SK-N-SH (cell line): ENCODE data around the gene SVIL.

ENCODE experiments used
- EP300 ChIP-seq, 2 experiments: IDR thresholded peaks; 2 replicates each; pipeline versions ENCODE4 v1.4.0 to v1.6.1; 2012; ENCODE audit warnings: borderline replicate concordance in 1 of 2, low read depth in 1 of 2, low read length in 1 of 2
- EZH2phosphoT487 ChIP-seq: fragments of 200-600 bp; sonication (generic); IDR thresholded peaks from 2 replicates; pipeline ENCODE4 v1.6.1; 2017; ENCODE audit warnings: low read depth, mixed run types, mild to moderate bottlenecking, antibody characterized with exemption, moderate library complexity, borderline replicate concordance
- FOSL2 ChIP-seq: IDR thresholded peaks from 2 replicates; pipeline ENCODE4 v1.4.0; 2012; ENCODE audit warnings: low read depth, mild to moderate bottlenecking, moderate library complexity, borderline replicate concordance
- MXI1 ChIP-seq: IDR thresholded peaks from 2 replicates; pipeline ENCODE4 v1.6.1; 2012; ENCODE audit warnings: mild to moderate bottlenecking, low read depth, low read length, improper control_type of control experiment
- POLR2AphosphoS5 ChIP-seq: IDR thresholded peaks from 2 replicates; pipeline ENCODE4 v1.6.1; 2012; ENCODE audit warnings: low read depth, low read length
- RCOR1 ChIP-seq: fragments of 150-350 bp; IDR thresholded peaks from 2 replicates; pipeline ENCODE4 v1.6.1; 2017; ENCODE audit warnings: antibody characterized with exemption, low read length
- RFX5 ChIP-seq: IDR thresholded peaks from 2 replicates; pipeline ENCODE4 v1.6.1; 2012; ENCODE audit warnings: mild to moderate bottlenecking, improper control_type of control experiment, low read length
- SIN3A ChIP-seq: IDR thresholded peaks from 2 replicates; pipeline ENCODE4 v1.6.1; 2012; ENCODE audit warnings: low read depth, mild to moderate bottlenecking, low read length, moderate library complexity, borderline replicate concordance
- YY1 ChIP-seq: IDR thresholded peaks from 2 replicates; pipeline ENCODE4 v1.4.0; 2012; ENCODE audit warnings: low read depth, mild to moderate bottlenecking
- TF ChIP-seq, protein P1 (sequence below): fragments of 200-600 bp; sonication (generic); IDR thresholded peaks from 2 replicates; pipeline ENCODE4 v1.6.1; 2017; ENCODE audit warnings: antibody characterized with exemption, mild to moderate bottlenecking, moderate library complexity
- TF ChIP-seq, protein P2 (sequence below): IDR thresholded peaks from 2 replicates; pipeline ENCODE4 v1.4.0; 2012; ENCODE audit warnings: low read depth, borderline replicate concordance
- TF ChIP-seq, protein P3 (sequence below): IDR thresholded peaks from 2 replicates; pipeline ENCODE4 v1.6.1; 2012; ENCODE audit warnings: mild to moderate bottlenecking, low read depth, low read length, moderate library complexity
- TF ChIP-seq, protein P4 (sequence below): fragments of 150-350 bp; IDR thresholded peaks from 2 replicates; pipeline ENCODE4 v1.6.1; 2017; ENCODE audit warnings: antibody characterized with exemption, low read length, low read depth, borderline replicate concordance
- TF ChIP-seq, protein P5 (sequence below): IDR thresholded peaks from 2 replicates; pipeline ENCODE4 v1.4.0; 2012; ENCODE audit warnings: low read depth, borderline replicate concordance

DNA sequence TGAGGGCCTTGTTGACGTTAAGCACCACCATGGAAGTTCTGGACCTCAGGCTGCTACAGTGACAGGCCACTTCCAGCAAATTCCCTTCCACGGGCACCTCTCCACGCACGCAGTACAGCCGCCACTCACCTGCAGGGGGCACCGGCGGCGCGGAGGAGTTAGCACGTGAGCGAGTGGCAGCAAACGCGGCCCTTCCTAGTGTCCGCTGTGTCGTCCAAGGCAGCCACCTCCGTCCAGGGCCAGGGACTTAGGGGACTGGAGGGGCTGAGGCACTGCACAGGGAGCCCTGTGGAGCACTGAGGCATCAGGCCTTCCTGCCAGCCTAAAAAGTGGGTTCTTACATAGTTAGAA, 164.4 kb downstream of the SVIL start:
- TF ChIP-seq, protein P1, sequence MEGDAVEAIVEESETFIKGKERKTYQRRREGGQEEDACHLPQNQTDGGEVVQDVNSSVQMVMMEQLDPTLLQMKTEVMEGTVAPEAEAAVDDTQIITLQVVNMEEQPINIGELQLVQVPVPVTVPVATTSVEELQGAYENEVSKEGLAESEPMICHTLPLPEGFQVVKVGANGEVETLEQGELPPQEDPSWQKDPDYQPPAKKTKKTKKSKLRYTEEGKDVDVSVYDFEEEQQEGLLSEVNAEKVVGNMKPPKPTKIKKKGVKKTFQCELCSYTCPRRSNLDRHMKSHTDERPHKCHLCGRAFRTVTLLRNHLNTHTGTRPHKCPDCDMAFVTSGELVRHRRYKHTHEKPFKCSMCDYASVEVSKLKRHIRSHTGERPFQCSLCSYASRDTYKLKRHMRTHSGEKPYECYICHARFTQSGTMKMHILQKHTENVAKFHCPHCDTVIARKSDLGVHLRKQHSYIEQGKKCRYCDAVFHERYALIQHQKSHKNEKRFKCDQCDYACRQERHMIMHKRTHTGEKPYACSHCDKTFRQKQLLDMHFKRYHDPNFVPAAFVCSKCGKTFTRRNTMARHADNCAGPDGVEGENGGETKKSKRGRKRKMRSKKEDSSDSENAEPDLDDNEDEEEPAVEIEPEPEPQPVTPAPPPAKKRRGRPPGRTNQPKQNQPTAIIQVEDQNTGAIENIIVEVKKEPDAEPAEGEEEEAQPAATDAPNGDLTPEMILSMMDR: peak; percentile 51
- no peak for TF ChIP-seq EP300 (IDR thresholded peaks at IDR 0.05; ENCODE audit: borderline replicate concordance in 1 of 2, low read depth in 1 of 2, low read length in 1 of 2)
- TF ChIP-seq FOSL2: no peak
- TF ChIP-seq EZH2phosphoT487: no peak
- no peak for TF ChIP-seq MXI1
- no peak for TF ChIP-seq POLR2AphosphoS5
- TF ChIP-seq RFX5: no peak
- TF ChIP-seq YY1: no peak
- TF ChIP-seq, protein P2, sequence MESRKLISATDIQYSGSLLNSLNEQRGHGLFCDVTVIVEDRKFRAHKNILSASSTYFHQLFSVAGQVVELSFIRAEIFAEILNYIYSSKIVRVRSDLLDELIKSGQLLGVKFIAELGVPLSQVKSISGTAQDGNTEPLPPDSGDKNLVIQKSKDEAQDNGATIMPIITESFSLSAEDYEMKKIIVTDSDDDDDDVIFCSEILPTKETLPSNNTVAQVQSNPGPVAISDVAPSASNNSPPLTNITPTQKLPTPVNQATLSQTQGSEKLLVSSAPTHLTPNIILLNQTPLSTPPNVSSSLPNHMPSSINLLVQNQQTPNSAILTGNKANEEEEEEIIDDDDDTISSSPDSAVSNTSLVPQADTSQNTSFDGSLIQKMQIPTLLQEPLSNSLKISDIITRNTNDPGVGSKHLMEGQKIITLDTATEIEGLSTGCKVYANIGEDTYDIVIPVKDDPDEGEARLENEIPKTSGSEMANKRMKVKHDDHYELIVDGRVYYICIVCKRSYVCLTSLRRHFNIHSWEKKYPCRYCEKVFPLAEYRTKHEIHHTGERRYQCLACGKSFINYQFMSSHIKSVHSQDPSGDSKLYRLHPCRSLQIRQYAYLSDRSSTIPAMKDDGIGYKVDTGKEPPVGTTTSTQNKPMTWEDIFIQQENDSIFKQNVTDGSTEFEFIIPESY: no peak
- TF ChIP-seq, protein P3, sequence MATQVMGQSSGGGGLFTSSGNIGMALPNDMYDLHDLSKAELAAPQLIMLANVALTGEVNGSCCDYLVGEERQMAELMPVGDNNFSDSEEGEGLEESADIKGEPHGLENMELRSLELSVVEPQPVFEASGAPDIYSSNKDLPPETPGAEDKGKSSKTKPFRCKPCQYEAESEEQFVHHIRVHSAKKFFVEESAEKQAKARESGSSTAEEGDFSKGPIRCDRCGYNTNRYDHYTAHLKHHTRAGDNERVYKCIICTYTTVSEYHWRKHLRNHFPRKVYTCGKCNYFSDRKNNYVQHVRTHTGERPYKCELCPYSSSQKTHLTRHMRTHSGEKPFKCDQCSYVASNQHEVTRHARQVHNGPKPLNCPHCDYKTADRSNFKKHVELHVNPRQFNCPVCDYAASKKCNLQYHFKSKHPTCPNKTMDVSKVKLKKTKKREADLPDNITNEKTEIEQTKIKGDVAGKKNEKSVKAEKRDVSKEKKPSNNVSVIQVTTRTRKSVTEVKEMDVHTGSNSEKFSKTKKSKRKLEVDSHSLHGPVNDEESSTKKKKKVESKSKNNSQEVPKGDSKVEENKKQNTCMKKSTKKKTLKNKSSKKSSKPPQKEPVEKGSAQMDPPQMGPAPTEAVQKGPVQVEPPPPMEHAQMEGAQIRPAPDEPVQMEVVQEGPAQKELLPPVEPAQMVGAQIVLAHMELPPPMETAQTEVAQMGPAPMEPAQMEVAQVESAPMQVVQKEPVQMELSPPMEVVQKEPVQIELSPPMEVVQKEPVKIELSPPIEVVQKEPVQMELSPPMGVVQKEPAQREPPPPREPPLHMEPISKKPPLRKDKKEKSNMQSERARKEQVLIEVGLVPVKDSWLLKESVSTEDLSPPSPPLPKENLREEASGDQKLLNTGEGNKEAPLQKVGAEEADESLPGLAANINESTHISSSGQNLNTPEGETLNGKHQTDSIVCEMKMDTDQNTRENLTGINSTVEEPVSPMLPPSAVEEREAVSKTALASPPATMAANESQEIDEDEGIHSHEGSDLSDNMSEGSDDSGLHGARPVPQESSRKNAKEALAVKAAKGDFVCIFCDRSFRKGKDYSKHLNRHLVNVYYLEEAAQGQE: no peak
- TF ChIP-seq, protein P4, sequence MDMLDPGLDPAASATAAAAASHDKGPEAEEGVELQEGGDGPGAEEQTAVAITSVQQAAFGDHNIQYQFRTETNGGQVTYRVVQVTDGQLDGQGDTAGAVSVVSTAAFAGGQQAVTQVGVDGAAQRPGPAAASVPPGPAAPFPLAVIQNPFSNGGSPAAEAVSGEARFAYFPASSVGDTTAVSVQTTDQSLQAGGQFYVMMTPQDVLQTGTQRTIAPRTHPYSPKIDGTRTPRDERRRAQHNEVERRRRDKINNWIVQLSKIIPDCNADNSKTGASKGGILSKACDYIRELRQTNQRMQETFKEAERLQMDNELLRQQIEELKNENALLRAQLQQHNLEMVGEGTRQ: no peak
- no peak for TF ChIP-seq SIN3A
- TF ChIP-seq, protein P5, sequence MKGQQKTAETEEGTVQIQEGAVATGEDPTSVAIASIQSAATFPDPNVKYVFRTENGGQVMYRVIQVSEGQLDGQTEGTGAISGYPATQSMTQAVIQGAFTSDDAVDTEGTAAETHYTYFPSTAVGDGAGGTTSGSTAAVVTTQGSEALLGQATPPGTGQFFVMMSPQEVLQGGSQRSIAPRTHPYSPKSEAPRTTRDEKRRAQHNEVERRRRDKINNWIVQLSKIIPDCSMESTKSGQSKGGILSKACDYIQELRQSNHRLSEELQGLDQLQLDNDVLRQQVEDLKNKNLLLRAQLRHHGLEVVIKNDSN: no peak
- no peak for TF ChIP-seq RCOR1
